Nephron (organoid): ENCODE measurements around the gene ARL13A.

Experiments
- H3K27ac Mint-ChIP-seq, 3 experiments: 2 replicates each; pipeline ENCODE4 v1.8.0; 2020; ENCODE audit warnings: mixed read lengths in 3 of 3, mild to moderate bottlenecking in 2 of 3, moderate library complexity in 1 of 3
- H3K27me3 Mint-ChIP-seq: 2 replicates; pipeline ENCODE4 v1.8.0; 2021; ENCODE audit warnings: low read depth, mild to moderate bottlenecking, moderate library complexity, mixed read lengths
- H3K36me3 Mint-ChIP-seq: 2 replicates; pipeline ENCODE4 v1.8.0; 2020; ENCODE audit warnings: low read depth, mixed read lengths
- H3K4me1 Mint-ChIP-seq: 2 replicates; pipeline ENCODE4 v1.8.0; 2020; ENCODE audit warnings: mixed read lengths
- H3K4me3 Mint-ChIP-seq, 3 experiments: 2 replicates each; pipeline ENCODE4 v1.8.0; 2020; ENCODE audit warnings: mild to moderate bottlenecking in 3 of 3, mixed read lengths in 3 of 3, moderate library complexity in 2 of 3
- H3K9me3 Mint-ChIP-seq: 2 replicates; pipeline ENCODE4 v1.8.0; 2020; ENCODE audit warnings: mixed read lengths
- TF ChIP-seq, protein P1 (sequence below), 3 experiments: fragments of 200-600 bp; sonication (generic); IDR thresholded peaks; one replicate each; pipeline ENCODE4 v1.5.0; 2021; ENCODE audit warnings: antibody characterized with exemption in 3 of 3; ENCODE audit not compliant: unreplicated experiment in 3 of 3

ARL13A gene

DNA sequence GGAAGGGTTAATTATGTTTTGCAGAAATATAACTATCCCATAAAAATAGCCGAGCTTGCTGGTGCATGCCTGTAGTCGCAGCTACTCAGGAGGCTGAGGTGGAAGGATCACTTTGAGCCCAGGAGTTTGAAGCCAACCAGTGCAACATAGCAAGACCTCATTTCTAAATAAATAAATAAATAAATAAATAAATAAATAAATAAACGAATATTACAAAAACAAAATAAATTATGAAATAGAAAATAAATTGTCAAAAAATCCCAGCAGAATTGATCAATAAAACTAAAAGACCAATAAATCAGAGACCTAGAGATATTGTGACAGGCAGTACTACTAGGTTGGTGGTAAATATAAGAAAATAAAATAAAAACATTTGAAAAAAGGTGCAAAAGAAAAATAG is 6.7 kb upstream of the ARL13A start:
- H3K27me3 Mint-ChIP-seq = no peaks in the 10 kb centered on the region
- no peak overlapping the region for H3K27ac Mint-ChIP-seq
- no peaks in the 10 kb centered on the region for H3K36me3 Mint-ChIP-seq
- H3K4me1 Mint-ChIP-seq = no peaks in the 10 kb centered on the region
- H3K9me3 Mint-ChIP-seq = peaks cover 22% of the 10 kb centered on the region
- H3K4me3 Mint-ChIP-seq = no peak overlapping the region
- TF ChIP-seq, protein P1, sequence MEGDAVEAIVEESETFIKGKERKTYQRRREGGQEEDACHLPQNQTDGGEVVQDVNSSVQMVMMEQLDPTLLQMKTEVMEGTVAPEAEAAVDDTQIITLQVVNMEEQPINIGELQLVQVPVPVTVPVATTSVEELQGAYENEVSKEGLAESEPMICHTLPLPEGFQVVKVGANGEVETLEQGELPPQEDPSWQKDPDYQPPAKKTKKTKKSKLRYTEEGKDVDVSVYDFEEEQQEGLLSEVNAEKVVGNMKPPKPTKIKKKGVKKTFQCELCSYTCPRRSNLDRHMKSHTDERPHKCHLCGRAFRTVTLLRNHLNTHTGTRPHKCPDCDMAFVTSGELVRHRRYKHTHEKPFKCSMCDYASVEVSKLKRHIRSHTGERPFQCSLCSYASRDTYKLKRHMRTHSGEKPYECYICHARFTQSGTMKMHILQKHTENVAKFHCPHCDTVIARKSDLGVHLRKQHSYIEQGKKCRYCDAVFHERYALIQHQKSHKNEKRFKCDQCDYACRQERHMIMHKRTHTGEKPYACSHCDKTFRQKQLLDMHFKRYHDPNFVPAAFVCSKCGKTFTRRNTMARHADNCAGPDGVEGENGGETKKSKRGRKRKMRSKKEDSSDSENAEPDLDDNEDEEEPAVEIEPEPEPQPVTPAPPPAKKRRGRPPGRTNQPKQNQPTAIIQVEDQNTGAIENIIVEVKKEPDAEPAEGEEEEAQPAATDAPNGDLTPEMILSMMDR (IDR thresholded peaks at IDR 0.05; ENCODE audit: unreplicated experiment in 3 of 3) = no peak

DNA sequence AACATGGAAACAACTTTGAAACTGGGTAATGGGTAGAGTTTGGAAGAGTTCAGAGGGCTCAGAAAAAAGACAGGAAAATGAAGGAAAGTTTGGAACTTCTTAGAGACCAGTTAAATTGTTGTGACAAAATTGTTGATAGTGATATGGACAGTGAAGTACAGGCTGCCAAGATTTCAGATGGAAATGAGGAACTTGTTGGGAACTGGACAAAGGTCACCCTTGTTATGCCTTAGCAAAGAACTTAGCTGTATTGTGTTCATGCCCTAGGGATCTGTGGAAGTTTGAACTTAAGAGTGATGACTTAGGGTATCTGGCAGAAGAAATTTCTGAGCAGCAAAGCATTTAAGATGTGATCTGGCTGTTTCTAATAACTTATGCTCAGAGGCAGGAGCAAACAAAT is 5.1 kb upstream of the ARL13A start:
- Mint-ChIP-seq H3K9me3 (peaks cover 25% of the 10 kb centered on the region), H3K4me1 (no peaks in the 10 kb centered on the region), H3K27ac (no peak overlapping the region), H3K4me3 (no peak overlapping the region), H3K27me3 (no peaks in the 10 kb centered on the region), H3K36me3 (no peaks in the 10 kb centered on the region)
- TF ChIP-seq, protein P1 (IDR thresholded peaks at IDR 0.05; ENCODE audit: unreplicated experiment in 3 of 3) = no peak

DNA sequence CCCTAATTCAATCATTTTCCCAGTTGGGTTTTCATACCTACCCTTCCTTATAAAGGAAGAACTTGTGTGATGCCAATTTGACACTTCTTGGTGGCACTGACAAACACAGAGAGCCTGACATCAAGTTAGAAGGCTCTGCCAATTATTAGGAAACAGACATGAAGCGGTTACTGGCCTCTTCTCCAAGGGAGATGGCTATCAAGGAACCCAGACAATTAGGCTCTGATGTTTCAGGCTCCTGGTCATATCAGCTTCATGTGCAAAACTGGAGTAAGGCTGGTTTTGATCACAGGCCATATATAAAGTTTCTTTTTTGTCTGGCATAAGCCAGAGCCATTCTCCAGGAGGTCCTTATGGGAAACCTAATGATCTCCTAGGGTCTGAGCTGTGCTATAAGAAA is 428 bp downstream of the ARL13A start:
- H3K4me1 Mint-ChIP-seq = no peaks in the 10 kb centered on the region
- no peak overlapping the region for H3K27ac Mint-ChIP-seq
- peaks cover 25% of the 10 kb centered on the region for H3K9me3 Mint-ChIP-seq
- no peak overlapping the region for H3K4me3 Mint-ChIP-seq
- TF ChIP-seq, protein P1 (IDR thresholded peaks at IDR 0.05; ENCODE audit: unreplicated experiment in 3 of 3) = no peak
- H3K36me3 Mint-ChIP-seq = peaks cover 7% of the 10 kb centered on the region
- H3K27me3 Mint-ChIP-seq = no peaks in the 10 kb centered on the region

DNA sequence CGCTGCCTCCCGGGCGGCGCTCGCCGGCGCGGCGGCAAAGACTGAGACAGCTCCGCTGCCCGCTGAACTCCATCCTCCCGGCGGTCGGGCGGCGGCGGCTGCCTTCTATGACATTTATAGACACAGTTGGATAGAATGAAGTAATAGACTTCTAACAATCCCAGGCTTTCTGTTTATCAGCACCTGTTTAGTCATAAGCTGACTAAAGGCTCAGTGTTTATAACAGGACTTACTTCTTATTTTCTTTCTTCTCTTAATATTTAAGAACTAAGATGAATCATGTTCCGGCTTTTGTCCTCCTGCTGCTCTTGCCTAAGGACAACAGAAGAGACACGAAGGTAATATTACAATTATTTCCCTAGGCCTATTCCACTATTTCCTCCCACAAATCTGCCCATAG is 3.9 kb downstream of the ARL13A start:
- no peak overlapping the region for H3K4me3 Mint-ChIP-seq

DNA sequence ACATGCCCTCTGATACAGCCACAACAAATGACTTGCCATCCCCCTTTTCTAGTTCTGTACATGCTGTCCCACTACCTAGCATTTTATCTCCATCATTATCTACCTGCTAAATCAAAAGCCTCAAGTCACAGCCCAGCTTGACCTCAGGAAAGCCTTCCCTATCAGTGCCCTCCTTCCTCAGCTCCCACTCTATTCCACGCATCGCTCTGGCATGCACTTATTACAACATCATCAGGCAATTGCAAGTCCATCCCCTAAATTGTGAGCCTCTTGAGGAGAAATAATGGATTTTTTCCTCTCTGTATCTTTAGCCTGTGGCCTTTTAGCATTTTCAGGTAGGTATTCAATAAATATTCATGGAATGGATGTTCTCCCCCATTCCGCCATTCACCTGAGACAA is 5.7 kb downstream of the ARL13A start:
- Mint-ChIP-seq H3K27me3 (no peaks in the 10 kb centered on the region), H3K9me3 (peaks cover 30% of the 10 kb centered on the region), H3K4me3 (no peak overlapping the region), H3K4me1 (no peaks in the 10 kb centered on the region), H3K36me3 (peaks cover 11% of the 10 kb centered on the region), H3K27ac (no peak overlapping the region)
- TF ChIP-seq, protein P1 (IDR thresholded peaks at IDR 0.05; ENCODE audit: unreplicated experiment in 3 of 3) = no peak

More for the DNA sequence above, 3.9 kb downstream of the ARL13A start:
- Mint-ChIP-seq H3K36me3 (peaks cover 11% of the 10 kb centered on the region), H3K27me3 (no peaks in the 10 kb centered on the region), H3K27ac (no peak overlapping the region), H3K4me1 (no peaks in the 10 kb centered on the region), H3K9me3 (peaks cover 23% of the 10 kb centered on the region)
- TF ChIP-seq, protein P1 (IDR thresholded peaks at IDR 0.05; ENCODE audit: unreplicated experiment in 3 of 3) = no peak

DNA sequence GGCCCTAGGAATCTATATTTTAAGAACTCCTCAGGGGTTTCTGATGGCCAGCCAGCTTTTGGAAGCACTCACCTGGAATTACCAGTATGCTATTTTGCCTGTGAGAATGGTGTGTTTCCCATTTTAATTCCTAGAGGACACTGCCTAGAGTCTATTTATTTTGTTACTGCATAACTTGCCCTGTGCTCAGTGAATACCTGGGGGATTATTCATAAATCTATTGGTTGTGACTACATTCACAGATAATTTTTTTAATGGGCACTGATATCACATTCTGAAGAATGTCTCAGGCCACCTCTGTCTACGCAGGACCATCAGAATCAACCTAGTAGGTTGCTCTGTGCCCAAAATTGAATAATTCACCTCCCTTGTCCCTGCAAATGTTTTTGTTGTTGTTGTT is 6.7 kb downstream of the ARL13A start:
- Mint-ChIP-seq H3K4me3 (no peak overlapping the region), H3K27me3 (no peaks in the 10 kb centered on the region), H3K9me3 (peaks cover 30% of the 10 kb centered on the region), H3K27ac (no peak overlapping the region), H3K4me1 (no peaks in the 10 kb centered on the region), H3K36me3 (peaks cover 11% of the 10 kb centered on the region)
- TF ChIP-seq, protein P1 (IDR thresholded peaks at IDR 0.05; ENCODE audit: unreplicated experiment in 3 of 3) = no peak
